ENCODE results near the gene FN3KRP.
"Not testable (repeated sequence)": the region's sequence is repeated elsewhere in the genome, so short reads cannot be mapped to it uniquely, and the experiment has no call there.

The FN3KRP gene

DNA sequence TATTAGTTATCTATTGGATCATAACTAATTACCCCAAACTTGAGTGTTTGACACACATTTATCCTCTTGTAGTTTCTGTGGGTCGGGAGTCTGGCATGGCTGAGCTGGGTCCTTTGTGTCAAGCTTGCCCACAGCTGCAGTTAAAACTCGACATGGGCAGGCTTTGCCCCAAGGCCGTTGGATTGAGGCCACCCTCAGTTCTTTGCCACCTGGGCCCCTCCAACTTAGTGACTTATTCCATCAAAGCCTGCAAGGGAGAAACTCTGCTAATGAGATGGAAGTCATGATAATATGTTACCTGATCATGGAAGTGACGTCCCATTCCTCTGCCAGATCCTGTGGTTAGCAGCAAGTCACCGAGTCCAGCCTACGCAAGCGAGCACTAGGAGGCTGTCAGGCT is 52.5 kb downstream of the FN3KRP start:
- no peak for ATAC-seq
- no peak overlapping the region for H3K27ac Mint-ChIP-seq
- no peaks in the 10 kb centered on the region for H3K27me3 Mint-ChIP-seq
- no peaks in the 10 kb centered on the region for H3K9me3 Mint-ChIP-seq
- H3K36me3 Mint-ChIP-seq, result peaks cover 62% of the 10 kb centered on the region
- no peaks in the 10 kb centered on the region for H3K4me1 Mint-ChIP-seq
- H3K4me3 Mint-ChIP-seq, result no peak overlapping the region

DNA sequence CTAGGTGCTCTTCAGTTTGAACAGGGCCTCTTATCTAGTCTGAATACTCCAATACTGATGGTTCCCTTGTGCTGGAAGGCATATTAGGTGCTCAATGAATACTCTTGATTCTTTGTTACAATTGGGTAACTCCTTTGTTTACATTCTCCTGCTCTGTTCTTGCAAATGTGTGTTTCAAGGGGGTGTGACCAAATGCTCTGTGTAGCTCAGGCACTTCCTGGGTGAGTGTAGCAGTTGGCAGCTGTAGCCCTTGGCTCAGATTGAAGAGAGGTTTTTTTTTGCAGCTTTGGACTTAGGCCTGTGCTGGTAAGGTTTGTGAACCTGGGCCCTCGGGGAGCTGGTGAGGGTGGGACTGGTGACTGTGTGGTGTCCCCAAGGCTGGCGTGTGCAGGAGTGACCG is 55.5 kb downstream of the FN3KRP start:
- peaks cover 42% of the 10 kb centered on the region for H3K36me3 Mint-ChIP-seq
- no peak overlapping the region for H3K4me3 Mint-ChIP-seq
- H3K27me3 Mint-ChIP-seq, result no peaks in the 10 kb centered on the region
- ATAC-seq, result no peak
- H3K9me3 Mint-ChIP-seq, result peaks cover under 1% of the 10 kb centered on the region
- H3K4me1 Mint-ChIP-seq, result peaks cover 24% of the 10 kb centered on the region
- H3K27ac Mint-ChIP-seq, result no peak overlapping the region

DNA sequence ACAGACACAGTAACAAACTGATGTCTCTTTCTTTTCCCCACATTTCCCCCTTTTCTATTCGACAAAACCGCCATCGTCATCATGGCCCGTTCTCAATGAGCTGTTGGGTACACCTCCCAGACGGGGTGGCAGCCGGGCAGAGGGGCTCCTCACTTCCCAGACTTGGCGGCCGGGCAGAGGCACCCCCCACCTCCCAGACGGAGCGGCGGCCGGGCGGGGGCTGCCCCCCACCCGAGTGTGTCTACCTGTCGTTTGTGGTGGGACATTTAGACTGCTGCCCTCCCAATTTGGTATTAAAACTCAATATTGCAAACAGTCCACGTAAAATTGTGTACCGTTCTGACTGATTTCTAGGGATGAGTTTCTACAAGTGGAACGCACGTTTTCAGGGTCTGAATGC is 58.0 kb downstream of the FN3KRP start:
- Mint-ChIP-seq H3K4me1 (peaks cover 31% of the 10 kb centered on the region), H3K36me3 (peaks cover 29% of the 10 kb centered on the region)
- not testable (repeated sequence) for H3K27me3 Mint-ChIP-seq, H3K9me3 Mint-ChIP-seq, H3K4me3 Mint-ChIP-seq, ATAC-seq, H3K27ac Mint-ChIP-seq

DNA sequence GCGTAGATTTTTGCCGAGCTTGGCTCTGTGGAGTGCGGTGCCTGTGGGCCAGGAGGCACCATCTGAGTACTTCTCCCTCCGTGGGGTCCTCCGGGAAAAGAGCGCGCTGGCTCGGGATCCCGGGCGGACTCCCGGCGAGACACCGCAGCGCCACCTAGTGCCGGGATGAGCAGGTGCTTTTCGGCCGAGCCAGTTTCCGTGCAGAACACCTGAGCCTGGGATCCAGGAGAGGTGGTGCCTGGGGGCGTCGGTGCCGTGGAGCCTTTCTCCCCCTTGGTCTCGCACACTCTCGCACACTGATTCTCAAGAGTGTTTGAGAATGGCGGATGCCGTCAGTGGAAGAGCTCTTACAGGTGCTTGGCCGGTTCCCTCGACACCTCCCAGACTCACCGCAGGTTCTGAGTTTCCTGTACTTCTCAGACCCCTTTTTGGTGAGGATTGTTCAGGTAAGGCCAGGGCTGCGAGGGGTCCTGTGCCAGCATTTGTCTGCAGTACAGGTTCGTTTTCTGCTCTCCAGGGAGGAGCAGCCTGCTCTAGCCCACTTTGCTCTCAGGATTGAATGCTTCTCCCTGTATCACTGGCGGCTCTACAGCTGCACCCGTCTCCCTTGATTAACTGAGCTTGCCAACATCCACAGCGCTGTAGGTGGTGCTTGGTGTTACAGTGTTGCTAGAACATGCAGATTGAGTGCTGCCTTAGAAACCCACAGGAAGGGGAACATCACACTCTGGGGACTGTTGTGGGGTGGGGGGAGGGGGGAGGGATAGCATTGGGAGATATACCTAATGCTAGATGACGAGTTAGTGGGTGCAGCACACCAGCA is 58.7 kb downstream of the FN3KRP start:
- H3K4me1 Mint-ChIP-seq, result peaks cover 31% of the 10 kb centered on the region
- H3K27ac Mint-ChIP-seq, result peak overlapping the region; percentile 49
- H3K4me3 Mint-ChIP-seq, result peak overlapping the region; percentile 45
- no peaks in the 10 kb centered on the region for H3K27me3 Mint-ChIP-seq
- ATAC-seq, result peak; percentile 92
- peaks cover 6% of the 10 kb centered on the region for H3K9me3 Mint-ChIP-seq
- H3K36me3 Mint-ChIP-seq, result peaks cover 24% of the 10 kb centered on the region

GRCh38 chr17:82776454-82776853 is 59.9 kb downstream of the FN3KRP start:
- no peaks in the 10 kb centered on the region for H3K27me3 Mint-ChIP-seq
- H3K9me3 Mint-ChIP-seq, result peaks cover 6% of the 10 kb centered on the region
- H3K4me1 Mint-ChIP-seq, result peaks cover 31% of the 10 kb centered on the region
- peak; percentile 75 for ATAC-seq
- peak overlapping the region; percentile 57 for H3K27ac Mint-ChIP-seq
- no peak overlapping the region for H3K4me3 Mint-ChIP-seq
- peaks cover 22% of the 10 kb centered on the region for H3K36me3 Mint-ChIP-seq

Data from stimulated activated memory B cell treated with anti-CD40 and anti-IgM and Interleukin-4, amounts not matched to agents 10 μg/mL and 1 μg/mL and 100 μg/mL, for 72 hours (primary cell).